GM23338 (cell line): ENCODE measurements around the gene YIPF2.

Experiments used
- CTCF ChIP-seq, 2 experiments: fragments of 200-600 bp in 1 of 2; sonication (generic) in 1 of 2; conservative IDR thresholded peaks; 2 replicates each; pipeline versions ENCODE4 v1.5.1 to v1.6.1; 2016 to 2017; ENCODE audit warnings: antibody characterized with exemption in 2 of 2, low read depth in 2 of 2, mild to moderate bottlenecking in 2 of 2, moderate library complexity in 1 of 2
- ETS1 ChIP-seq: IDR thresholded peaks from 2 replicates; pipeline ENCODE4 v1.6.1; 2016; ENCODE audit warnings: antibody characterized with exemption
- EZH2 ChIP-seq: fragments of 200-600 bp; sonication (generic); IDR thresholded peaks from one replicate; pipeline ENCODE4 v1.8.0; 2017; ENCODE audit warnings: antibody characterized with exemption, mild to moderate bottlenecking, low read depth; ENCODE audit not compliant: unreplicated experiment
- EZH2phosphoT487 ChIP-seq: fragments of 200-600 bp; sonication (generic); IDR thresholded peaks from one replicate; pipeline ENCODE4 v1.8.1; 2018; ENCODE audit warnings: antibody characterized with exemption; ENCODE audit not compliant: unreplicated experiment
- JUNB ChIP-seq: IDR thresholded peaks from one replicate; pipeline ENCODE4 v1.6.1; 2016; ENCODE audit warnings: antibody characterized with exemption; ENCODE audit not compliant: unreplicated experiment
- NANOG ChIP-seq: IDR thresholded peaks from 2 replicates; pipeline ENCODE4 v1.6.1; 2016; ENCODE audit warnings: antibody characterized with exemption, borderline replicate concordance
- POLR2AphosphoS5 ChIP-seq: IDR thresholded peaks from 2 replicates; pipeline ENCODE4 v1.6.1; 2016; ENCODE audit warnings: antibody characterized with exemption, low read depth
- REST ChIP-seq: IDR thresholded peaks from one replicate; pipeline ENCODE4 v1.6.1; 2018; ENCODE audit warnings: antibody characterized with exemption; ENCODE audit not compliant: unreplicated experiment

GRCh38 chr19:10976131-10976892 is 47.9 kb upstream of the YIPF2 start:
- TF ChIP-seq EZH2phosphoT487 (no peak), EZH2 (no peak), CTCF (conservative IDR thresholded peaks at IDR 0.05; ENCODE audit: low read depth in 2 of 2) (no peak), REST (no peak), POLR2AphosphoS5 (no peak), ETS1 (no peak), JUNB (no peak), NANOG (no peak)
